ENCODE data around the gene ZNF407. TPM values are rescaled to one million over a fixed set of nuclear protein-coding genes. Genes with fewer than 3 reads are reported as not detected.
"Not testable (repeated sequence)": the region's sequence is repeated elsewhere in the genome, so short reads cannot be mapped to it uniquely, and the experiment has no call there.

ZNF407 gene
- total RNA-seq, 1 donor from 2014 or later: 14.7 TPM

DNA sequence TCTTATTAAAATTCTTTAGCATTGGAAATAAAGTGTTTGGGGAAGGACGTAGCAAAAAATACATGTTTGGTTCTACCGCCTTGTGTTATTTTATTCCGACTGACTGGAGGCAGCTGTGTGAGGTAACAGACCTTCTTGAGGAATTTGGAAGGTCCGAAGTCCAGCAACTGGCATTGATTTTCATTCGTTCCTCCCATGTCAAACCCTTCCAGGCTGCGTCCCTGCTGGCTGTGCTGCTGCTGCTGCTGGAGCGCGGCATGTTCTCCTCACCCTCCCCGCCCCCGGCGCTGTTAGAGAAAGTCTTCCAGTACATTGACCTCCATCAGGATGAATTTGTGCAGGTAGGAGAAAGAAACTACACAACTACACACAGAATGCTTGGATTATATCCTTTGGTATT is 41.5 kb upstream of the ZNF407 start:
- H3K4me3 Mint-ChIP-seq: no peak overlapping the region
- H3K27me3 Mint-ChIP-seq: peaks cover 16% of the 10 kb centered on the region
- peaks cover 5% of the 10 kb centered on the region for H3K4me1 Mint-ChIP-seq (ENCODE audit: unreplicated experiment)
- TF ChIP-seq, protein P1, sequence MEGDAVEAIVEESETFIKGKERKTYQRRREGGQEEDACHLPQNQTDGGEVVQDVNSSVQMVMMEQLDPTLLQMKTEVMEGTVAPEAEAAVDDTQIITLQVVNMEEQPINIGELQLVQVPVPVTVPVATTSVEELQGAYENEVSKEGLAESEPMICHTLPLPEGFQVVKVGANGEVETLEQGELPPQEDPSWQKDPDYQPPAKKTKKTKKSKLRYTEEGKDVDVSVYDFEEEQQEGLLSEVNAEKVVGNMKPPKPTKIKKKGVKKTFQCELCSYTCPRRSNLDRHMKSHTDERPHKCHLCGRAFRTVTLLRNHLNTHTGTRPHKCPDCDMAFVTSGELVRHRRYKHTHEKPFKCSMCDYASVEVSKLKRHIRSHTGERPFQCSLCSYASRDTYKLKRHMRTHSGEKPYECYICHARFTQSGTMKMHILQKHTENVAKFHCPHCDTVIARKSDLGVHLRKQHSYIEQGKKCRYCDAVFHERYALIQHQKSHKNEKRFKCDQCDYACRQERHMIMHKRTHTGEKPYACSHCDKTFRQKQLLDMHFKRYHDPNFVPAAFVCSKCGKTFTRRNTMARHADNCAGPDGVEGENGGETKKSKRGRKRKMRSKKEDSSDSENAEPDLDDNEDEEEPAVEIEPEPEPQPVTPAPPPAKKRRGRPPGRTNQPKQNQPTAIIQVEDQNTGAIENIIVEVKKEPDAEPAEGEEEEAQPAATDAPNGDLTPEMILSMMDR (conservative IDR thresholded peaks at IDR 0.05): no peak
- no peak for DNase-seq (ENCODE audit: extremely low spot score, unreplicated experiment)
- H3K36me3 Mint-ChIP-seq: peaks cover 4% of the 10 kb centered on the region
- no peak overlapping the region for H3K27ac Mint-ChIP-seq
- peaks cover 4% of the 10 kb centered on the region for H3K9me3 Mint-ChIP-seq

DNA sequence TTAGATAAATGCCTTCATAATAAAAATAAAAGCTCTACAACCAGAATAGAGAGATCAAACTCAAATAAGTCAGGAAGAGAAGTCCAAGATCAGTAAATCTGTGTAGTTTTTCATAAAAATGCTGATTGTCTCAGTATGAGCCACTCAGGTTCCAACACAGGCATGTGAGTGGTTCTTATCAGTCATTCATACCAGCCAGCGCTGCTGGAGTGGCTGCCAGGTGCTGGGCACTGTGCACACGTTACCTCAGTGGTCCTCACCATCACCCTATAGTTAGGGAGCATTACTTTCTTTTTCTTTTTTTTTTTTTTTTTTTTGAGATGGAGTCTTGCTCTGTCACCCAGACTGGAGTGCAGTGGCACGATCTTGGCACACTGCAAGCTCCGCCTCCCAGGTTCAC is 39.6 kb upstream of the ZNF407 start:
- H3K27me3 Mint-ChIP-seq: peaks cover 11% of the 10 kb centered on the region
- H3K4me3 Mint-ChIP-seq: no peak overlapping the region
- H3K9me3 Mint-ChIP-seq: no peaks in the 10 kb centered on the region
- no peak for DNase-seq (ENCODE audit: extremely low spot score, unreplicated experiment)
- H3K27ac Mint-ChIP-seq: no peak overlapping the region
- TF ChIP-seq, protein P1 (conservative IDR thresholded peaks at IDR 0.05): no peak
- H3K36me3 Mint-ChIP-seq: no peaks in the 10 kb centered on the region
- H3K4me1 Mint-ChIP-seq (ENCODE audit: unreplicated experiment): no peaks in the 10 kb centered on the region

DNA sequence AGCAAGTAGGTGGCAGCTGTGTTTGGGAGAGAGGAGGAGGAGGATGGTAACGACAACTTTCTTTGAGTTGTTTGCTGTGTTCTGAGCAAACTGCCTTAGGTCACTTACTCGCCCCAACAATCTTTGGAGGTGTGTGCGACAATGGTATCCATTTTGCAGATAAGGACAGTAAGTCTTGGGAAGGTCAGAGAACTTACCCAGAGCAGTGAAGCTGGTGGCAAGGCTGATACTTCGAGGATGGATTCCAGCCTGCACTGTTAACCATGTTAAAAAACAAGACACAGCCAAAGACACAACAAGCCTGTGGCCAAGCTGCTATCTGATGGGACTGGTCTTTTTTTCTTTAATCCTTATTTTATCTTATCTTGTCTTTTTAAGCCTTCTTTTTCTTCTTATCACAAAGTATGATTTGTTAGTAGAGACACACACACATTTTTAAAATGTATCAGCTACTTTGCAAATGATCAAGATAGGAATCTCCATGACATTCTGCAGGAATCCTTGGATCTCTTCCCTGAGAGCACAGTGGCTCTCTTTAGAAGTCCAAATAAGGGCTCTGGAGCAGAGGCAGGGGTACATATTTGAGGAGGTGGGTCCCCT is 35.4 kb upstream of the ZNF407 start:
- Mint-ChIP-seq H3K27me3 (peaks cover 4% of the 10 kb centered on the region), H3K4me1 (ENCODE audit: unreplicated experiment) (no peaks in the 10 kb centered on the region), H3K36me3 (no peaks in the 10 kb centered on the region), H3K4me3 (no peak overlapping the region), H3K27ac (no peak overlapping the region), H3K9me3 (peaks cover 10% of the 10 kb centered on the region)
- no peak for DNase-seq (ENCODE audit: extremely low spot score, unreplicated experiment)
- TF ChIP-seq, protein P1 (conservative IDR thresholded peaks at IDR 0.05): no peak

DNA sequence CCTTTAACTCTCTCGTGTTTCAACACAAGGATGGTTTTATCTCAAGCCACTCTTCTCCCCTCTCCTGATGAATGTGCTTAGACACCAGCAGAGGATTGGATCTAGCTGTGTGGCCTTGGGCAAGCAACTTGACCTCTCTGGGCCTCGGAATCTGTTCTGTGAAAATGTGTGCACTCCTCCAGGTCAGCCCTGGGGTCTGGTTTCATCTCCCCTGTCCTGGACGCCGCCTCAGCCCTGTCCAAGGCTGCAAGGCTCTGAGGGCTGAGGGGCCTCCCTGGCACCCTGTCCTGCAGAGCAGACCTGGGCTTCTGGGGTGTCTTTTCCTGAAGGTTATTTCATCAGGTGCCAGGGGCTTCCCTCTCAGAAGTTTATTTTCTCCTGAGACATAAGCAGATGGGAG is 34.9 kb upstream of the ZNF407 start:
- TF ChIP-seq, protein P1 (conservative IDR thresholded peaks at IDR 0.05): no peak
- no peak overlapping the region for H3K4me3 Mint-ChIP-seq
- H3K27me3 Mint-ChIP-seq: peaks cover 5% of the 10 kb centered on the region
- peaks cover 12% of the 10 kb centered on the region for H3K9me3 Mint-ChIP-seq
- no peak for DNase-seq (ENCODE audit: extremely low spot score, unreplicated experiment)
- no peak overlapping the region for H3K27ac Mint-ChIP-seq
- H3K4me1 Mint-ChIP-seq (ENCODE audit: unreplicated experiment): no peaks in the 10 kb centered on the region
- H3K36me3 Mint-ChIP-seq: no peaks in the 10 kb centered on the region

DNA sequence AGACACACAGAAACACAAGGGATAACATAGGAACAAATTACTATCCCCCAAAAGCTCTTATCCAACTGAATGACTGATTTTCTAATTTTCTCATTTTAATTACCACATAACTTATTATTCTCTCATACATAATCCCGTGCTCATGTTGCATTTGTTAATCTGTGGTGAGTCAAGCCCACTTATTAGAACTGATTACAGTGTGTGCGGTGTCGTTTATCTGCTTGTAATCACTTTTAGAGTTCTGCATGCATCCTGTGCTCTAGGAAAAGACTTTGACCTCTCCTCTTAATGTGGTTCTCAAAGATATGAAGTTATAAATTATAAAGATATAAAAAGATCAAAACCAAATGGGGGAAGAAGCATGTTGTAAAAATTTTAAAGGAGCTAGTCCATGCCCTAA is 33.7 kb upstream of the ZNF407 start:
- TF ChIP-seq, protein P1 (conservative IDR thresholded peaks at IDR 0.05): no peak
- no peak overlapping the region for H3K27ac Mint-ChIP-seq
- no peaks in the 10 kb centered on the region for H3K36me3 Mint-ChIP-seq
- peaks cover 16% of the 10 kb centered on the region for H3K27me3 Mint-ChIP-seq
- no peaks in the 10 kb centered on the region for H3K4me1 Mint-ChIP-seq (ENCODE audit: unreplicated experiment)
- H3K4me3 Mint-ChIP-seq: no peak overlapping the region
- peaks cover 12% of the 10 kb centered on the region for H3K9me3 Mint-ChIP-seq
- DNase-seq (ENCODE audit: extremely low spot score, unreplicated experiment): no peak

DNA sequence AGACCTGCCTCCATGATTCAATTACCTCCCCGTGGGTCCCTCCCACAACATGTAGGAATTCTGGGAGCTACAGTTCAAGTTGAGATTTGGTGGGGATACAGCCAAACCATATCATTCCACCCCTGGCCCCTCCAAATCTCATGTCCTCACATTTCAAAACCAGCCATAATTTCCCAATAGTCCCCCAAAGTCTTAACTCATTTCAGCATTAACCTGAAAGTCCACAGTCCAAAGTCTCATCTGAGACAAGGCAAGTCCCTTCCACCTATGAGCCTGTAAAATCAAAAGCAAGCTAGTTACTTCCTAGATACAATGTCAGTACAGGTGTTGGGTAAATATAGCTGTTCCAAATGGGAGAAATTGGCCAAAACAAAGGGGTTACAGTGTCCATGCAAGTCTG is 32.5 kb upstream of the ZNF407 start:
- H3K27ac Mint-ChIP-seq; H3K4me3 Mint-ChIP-seq; H3K4me1 Mint-ChIP-seq (ENCODE audit: unreplicated experiment); H3K36me3 Mint-ChIP-seq; DNase-seq (ENCODE audit: extremely low spot score, unreplicated experiment): not testable (repeated sequence)
- Mint-ChIP-seq H3K27me3 (peaks cover 20% of the 10 kb centered on the region), H3K9me3 (peaks cover 12% of the 10 kb centered on the region)

DNA sequence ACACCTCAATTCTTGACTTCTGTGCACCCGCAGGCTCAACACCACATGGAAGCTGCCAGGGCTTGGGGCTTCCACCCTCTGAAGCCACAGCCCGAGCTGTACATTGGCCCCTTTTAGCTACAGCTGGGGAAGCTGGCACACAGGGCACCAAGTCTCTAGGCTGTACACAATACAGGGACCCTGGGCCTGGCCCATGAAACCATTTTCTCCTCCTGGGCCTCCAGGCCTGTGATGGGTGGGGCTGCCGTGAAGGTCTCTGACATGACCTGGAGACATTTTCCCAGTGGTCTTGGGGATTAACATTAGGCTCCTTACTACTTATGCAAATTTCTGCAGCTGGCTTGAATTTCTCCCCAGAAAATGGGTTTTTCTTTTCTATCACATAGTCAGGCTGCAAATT is 31.7 kb upstream of the ZNF407 start:
- H3K27ac Mint-ChIP-seq; H3K4me3 Mint-ChIP-seq; H3K36me3 Mint-ChIP-seq; DNase-seq (ENCODE audit: extremely low spot score, unreplicated experiment); H3K4me1 Mint-ChIP-seq (ENCODE audit: unreplicated experiment): not testable (repeated sequence)
- H3K27me3 Mint-ChIP-seq: peaks cover 25% of the 10 kb centered on the region
- H3K9me3 Mint-ChIP-seq: peaks cover 12% of the 10 kb centered on the region

All from type B pancreatic cell (in vitro differentiated cells).